Suprapubic skin (tissue), 3 donors: ENCODE data around the gene EFCAB6.

ENCODE experiments used
- POLR2AphosphoS5 ChIP-seq, 3 donors: sonication (generic); formaldehyde crosslinking; IDR thresholded peaks; one replicate each; pipeline ENCODE4 v1.6.1; 2017; ENCODE audit warnings: antibody characterized with exemption in 3 of 3
- TF ChIP-seq, protein P1 (sequence below), 2 donors: fragments of 200-600 bp in 1 of 2; fragments of 450-650 bp in 1 of 2; sonication (generic) in 1 of 2; IDR thresholded peaks; one replicate each; pipeline ENCODE4 v1.5.1; 2016 to 2019; ENCODE audit warnings: antibody characterized with exemption in 2 of 2, mild to moderate bottlenecking in 1 of 2, moderate library complexity in 1 of 2

DNA sequence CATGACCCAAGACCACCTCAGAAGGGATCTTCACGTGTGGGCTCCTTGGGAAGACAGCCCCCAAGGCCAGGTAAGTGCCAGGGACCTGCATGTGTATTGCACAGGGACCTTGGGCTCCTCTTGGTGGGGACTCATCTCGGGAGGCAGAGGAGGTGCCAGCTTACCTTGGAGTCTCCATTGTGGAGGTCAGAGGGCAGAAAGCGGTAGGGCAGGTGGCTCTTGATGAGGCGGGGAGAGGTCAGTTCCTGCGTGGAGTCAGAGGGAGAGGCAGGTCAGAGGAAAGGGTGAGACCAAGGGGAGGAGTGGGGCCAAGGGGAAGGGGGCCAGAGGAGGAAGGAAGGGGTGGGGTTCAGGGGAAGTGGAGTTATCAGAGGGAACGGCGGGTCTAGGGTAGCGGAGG is 27.7 kb upstream of the EFCAB6 start:
- TF ChIP-seq POLR2AphosphoS5 (IDR thresholded peaks at IDR 0.05): no peak
- TF ChIP-seq, protein P1, sequence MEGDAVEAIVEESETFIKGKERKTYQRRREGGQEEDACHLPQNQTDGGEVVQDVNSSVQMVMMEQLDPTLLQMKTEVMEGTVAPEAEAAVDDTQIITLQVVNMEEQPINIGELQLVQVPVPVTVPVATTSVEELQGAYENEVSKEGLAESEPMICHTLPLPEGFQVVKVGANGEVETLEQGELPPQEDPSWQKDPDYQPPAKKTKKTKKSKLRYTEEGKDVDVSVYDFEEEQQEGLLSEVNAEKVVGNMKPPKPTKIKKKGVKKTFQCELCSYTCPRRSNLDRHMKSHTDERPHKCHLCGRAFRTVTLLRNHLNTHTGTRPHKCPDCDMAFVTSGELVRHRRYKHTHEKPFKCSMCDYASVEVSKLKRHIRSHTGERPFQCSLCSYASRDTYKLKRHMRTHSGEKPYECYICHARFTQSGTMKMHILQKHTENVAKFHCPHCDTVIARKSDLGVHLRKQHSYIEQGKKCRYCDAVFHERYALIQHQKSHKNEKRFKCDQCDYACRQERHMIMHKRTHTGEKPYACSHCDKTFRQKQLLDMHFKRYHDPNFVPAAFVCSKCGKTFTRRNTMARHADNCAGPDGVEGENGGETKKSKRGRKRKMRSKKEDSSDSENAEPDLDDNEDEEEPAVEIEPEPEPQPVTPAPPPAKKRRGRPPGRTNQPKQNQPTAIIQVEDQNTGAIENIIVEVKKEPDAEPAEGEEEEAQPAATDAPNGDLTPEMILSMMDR (IDR thresholded peaks at IDR 0.05): no peak
